ENCODE results near the gene TEN1.

Gene TEN1

DNA sequence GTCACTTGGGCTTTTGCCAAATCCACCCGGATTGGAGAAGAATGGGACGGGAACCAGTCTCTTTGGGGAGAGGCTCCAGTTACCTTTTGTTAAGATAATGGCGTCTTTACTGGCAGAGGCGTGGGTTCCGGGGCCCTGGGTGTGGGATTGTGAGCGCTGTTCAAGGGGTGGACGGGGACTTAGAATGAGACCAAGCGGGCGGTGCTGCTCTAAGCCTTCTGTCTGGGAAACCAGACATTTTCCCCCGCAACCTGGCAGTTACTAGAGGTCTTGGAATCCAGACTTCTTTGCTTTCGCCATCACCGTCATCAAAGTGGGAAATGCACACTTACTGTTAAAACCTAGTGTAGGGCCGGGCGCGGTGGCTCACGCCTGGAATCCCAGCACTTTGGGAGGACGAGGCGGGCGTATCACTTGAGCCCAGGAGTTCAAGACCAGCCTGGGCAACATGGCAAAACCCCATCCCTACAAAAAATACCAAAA lies 706 bp downstream of the TEN1 start:
- no peak for DNase-seq

DNA sequence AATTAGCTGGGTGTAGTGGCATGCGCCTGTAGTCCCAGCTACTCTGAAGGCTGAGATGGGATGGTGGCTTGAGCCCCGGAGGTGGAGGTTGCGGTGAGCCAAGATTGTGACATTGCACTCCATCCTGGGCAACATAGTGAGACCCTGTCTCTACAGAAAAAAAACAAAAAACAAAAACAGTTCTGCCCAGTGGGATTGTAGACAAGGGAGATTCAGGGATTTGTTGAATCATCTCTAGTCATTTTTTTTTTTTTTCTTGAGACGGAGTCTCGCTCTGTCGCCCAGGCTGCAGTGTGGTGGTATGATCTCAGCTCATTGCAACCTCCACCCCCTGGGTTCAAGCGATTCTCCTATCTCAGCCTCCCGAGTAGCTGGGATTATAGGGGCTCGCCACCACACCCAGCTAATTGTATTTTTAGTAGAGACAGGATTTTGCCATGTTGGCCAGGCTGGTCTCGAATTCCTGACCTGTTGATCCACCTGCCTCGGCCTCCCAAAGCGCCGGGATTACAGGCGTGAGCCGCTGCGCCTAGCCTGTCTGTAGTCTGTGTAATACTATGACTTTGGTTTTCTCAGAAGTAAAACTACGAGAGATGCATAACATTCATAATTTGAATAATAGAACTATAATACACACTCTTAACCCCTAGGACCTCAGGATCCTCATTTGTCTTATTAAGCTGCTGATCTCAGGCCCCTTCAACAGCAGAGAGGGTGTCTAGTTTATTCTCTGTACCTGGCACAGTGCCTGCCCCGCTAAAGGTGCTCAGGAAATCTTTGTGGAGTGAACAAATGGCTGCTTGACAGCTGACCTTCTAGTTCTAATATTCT lies 1.4 kb downstream of the TEN1 start:
- no peak for DNase-seq

DNA sequence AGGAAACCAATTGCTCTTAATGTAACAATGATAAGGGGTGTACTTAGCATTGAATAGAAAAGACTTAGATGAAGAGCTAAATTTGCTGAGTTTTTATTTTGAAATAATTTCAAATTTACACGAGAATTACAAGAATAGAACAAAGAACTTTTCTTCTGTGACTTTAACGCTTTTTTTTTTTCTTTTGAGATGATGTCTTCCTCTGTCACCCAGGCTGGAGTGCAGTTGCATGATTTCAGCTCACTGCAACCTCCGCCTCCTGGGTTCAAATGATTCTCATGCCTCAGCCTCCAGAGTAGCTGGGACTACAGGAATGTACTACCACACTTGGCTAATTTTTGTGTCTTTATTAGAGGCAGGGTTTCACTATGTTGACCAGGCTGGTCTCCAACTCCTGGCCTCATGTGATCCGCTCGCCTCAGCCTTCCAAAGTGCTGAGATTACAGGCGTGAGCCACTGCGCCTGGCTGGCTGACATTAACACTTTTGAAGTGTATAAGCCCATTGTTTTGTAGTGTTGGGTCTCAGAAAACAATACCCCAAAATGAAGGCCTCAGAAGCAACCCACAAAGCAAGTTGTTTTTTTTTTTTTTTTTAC lies 2.1 kb downstream of the TEN1 start:
- DNase-seq = no peak

DNA sequence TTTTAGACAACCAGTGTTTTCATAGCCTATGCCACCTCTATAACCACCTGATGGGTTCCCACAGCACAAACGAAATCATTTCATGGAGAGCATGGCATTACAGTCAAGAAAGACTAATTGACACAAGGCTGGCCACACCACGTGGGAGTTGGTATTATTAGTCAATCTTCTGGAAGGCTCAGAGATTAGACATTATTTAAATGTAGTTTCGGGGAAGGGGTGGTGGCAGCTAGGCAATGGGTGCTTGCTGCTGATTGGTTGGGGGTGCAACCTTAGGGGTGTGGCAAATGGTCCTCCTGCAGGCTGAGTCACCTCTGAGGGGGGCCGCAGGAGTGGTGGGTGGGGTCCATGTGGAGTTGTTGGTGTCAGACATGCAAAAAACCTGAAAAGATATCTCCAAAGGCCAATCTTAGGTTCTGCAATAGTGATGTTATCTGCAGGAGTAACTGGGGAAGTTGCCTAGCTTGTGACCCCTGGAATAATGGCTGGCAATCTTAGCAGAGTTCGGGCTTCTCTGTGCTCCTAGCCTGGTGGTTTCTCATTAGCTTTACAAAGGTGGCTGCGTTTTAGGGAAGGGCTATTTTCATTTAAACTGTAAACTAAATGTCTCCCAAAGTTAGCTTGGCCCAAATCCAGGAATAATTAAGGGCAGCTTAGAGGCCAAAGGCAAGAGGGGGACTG lies 4.6 kb downstream of the TEN1 start:
- peak in 1 of 2 donors; percentile 5 for DNase-seq

DNA sequence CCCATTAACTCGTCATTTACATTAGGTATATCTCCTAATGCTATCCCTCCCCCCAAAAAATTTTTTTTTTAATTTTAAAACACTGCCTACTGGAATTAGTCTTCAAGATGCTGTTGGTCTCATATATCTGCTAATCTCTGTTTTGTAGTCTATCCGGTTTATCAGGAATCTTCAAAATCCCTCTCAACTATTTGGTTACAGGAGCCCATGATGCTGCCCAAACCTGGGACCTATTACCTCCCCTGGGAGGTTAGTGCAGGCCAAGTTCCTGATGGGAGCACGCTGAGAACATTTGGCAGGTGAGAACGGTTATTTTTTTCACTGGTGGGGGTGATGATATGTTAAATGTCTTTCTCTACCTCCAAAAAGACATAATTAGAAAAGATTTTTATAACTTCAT lies 6.9 kb downstream of the TEN1 start:
- no peak for DNase-seq

DNA sequence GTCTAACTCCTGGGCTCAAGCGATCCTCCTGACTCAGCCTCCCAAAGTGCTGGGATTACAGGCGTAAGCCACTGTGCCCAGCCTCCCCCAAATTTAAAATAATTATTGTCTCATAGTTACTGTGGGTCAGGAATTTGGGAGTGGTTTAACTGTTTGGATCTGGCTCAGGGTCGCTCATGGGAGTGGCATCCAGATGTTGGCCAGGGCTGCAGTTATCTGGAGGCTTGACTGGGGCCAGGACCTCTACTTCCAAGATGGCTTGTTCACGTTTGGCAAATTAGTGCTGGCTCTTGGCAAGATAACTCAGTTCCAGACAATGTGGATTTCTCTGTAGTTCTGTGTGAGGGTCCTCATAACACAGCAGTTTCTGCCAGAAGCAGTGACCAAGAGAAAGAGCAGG lies 8.0 kb downstream of the TEN1 start:
- DNase-seq = no peak

DNA sequence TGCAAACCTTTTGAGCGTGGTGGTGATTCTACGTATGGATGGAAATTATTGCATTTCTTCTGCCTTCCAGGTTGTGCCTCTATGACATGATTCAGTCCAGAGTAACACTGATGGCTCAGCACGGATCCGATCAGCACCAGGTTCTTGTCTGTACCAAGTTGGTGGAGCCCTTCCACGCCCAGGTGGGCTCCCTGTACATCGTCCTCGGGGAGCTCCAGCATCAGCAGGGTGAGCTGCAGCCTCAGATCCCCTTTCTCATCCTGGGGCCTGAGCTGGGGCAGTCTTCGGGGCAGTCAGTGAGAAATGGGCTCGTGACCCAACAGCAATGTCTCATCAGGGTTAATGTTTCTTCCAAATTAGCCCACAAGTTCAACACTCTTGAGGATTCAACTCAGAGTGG lies 12.4 kb downstream of the TEN1 start:
- DNase-seq = no peak

DNA sequence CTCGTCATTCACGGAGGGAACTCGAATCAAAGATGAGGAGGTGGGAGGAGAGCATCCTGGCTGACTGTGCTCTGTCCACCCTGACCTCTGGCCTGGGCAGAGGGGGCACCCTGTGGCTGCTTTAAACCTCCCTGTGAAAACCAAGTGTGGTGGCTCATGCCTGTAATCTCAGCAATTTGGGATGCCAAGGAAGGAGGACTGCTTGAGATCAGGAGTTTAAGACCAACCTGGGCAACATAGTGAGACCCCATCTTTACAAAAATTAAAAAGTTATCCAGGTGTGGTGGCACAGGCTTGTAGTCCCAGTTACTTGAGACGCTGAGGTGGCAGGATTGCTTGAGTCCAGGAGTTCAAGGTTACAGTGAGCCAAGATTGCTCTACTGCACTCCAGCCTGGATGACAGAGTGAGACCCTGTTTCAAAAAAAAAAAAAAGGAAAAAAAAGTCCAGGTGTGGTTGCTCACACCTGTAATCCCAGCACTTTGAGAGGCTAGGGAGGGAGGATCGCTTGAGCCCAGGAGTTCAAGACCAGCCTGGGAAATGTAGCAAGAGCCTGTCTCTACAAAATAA lies 15.8 kb downstream of the TEN1 start:
- DNase-seq = no peak

DNA sequence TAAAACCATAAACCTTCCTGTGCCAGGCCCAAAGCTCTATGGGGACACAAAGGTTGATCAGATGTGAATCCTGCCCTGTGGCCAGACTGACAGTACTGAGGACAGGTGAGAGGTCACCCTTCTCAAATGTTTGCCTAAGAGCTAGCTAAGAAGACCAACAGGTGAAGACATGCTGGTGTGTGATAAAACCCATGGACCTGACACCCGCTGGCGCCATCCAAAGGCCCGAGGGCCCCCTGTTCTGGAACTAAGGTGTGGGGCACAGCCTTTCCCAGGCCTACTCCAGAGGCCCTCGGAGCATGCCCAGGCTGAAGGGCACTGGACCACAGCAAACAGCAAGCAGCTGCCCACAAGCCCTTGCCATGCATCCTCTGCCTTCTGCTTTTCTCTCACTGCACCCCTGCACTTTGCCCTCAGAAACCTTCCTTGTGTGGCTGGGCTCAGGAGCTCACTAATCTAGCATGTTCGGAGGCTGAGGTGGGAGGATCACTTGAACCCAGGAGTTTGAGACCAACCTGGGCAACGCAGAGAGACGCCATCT lies 16.4 kb downstream of the TEN1 start:
- DNase-seq = no peak

DNA sequence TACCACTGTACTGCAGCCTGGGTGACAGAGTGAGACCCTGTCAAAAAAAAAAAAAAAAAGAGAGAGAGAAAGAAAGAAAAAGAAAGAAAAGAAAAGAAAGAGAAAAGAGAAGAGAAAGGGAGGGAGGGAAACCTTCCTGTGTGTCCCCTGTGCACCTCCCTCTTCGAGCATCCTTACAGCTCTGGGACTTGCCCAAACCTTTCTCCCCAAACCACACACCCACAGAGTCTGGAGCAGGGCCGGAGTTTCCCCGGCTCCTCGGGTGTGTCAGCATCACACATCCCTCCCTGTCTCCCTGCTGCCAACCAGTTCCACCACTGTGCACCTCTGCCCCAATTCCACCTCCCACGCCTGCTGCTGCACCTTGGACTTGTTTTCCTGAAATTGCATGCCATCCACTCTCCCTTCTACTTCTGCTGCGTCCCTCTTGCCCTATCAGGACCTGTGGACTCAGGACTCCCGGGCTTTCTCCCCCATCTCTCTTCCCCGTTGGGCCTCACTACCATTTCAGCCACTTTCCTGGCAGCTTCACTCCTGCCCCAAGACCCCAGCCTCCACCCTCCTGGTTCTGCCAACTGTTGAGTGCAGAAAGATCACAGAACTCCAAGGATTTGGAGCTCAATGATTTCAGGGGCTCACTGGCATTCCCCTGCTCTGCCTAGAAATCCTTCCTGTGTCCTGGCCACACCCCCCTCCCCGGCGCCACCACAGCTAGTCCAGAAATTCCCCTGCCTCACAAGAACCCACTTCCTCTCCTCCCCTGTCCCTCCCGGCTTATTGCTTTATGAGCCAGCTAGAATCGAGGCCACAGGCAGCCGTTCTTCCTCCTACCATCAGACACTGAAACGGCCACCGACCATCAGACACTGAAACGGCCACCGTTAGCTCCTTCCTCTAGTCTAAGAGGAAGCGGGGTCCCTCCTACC lies 17.9 kb downstream of the TEN1 start:
- peak; percentile 27 to 62 for DNase-seq

DNA sequence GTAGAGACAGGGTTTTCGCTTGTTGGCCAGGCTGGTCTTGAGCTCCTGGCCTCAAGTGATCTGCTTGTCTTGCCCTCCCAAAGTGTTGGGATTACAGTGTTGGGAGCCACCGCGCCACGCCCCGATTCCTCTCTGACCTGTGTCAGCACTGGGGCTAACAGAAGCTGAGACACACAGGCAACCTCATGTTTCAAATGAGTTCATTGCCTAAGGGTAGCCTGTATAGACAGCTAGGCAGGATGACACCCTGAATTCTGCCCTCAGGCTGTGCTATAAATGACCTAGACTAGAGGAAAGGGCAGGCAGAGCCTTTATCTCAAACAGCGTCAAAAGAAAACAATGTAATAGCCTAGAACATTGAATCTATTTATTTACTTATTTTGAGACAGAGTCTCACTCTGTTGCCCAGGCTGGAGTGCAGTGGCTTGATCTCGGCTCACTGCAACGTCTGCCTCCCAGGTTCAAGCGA lies 19.3 kb downstream of the TEN1 start:
- no peak for DNase-seq

DNA sequence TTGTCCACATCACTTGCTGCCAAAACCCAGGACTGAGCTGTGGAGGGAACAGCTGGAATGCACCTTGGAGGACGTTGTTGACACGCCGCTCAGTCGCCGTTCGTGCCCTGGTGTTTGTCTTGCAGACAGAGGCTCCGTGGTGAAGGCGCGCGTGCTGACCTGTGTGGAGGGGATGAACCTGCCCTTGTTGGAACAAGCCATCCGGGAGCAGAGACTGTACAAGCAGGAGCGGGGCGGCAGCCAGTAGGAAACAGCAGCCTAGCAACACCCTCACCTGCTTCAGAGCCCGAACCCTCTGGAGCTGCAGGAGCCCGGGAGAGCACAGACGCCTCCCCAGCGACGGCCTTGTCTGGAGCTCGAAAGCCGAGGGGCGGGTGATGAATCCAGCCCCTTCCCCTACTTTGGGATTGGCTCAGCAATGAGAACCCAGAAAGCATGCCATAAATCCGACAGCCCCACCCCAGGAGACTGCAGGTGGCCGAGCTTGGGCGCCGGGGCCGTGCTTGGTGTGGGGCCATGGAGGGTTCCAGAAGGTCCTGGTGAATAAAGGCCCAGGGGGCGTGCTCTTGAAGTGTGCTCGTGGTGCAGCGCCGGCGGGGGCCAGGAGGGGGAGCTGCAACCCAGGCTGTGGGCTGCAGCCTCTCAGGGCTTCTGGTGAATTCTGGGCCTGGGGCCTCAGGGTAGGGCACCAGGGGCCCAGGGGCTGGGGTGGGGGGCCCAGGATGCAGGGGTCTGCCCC lies 21.1 kb downstream of the TEN1 start:
- DNase-seq = peak; percentile 24 to 41

DNA sequence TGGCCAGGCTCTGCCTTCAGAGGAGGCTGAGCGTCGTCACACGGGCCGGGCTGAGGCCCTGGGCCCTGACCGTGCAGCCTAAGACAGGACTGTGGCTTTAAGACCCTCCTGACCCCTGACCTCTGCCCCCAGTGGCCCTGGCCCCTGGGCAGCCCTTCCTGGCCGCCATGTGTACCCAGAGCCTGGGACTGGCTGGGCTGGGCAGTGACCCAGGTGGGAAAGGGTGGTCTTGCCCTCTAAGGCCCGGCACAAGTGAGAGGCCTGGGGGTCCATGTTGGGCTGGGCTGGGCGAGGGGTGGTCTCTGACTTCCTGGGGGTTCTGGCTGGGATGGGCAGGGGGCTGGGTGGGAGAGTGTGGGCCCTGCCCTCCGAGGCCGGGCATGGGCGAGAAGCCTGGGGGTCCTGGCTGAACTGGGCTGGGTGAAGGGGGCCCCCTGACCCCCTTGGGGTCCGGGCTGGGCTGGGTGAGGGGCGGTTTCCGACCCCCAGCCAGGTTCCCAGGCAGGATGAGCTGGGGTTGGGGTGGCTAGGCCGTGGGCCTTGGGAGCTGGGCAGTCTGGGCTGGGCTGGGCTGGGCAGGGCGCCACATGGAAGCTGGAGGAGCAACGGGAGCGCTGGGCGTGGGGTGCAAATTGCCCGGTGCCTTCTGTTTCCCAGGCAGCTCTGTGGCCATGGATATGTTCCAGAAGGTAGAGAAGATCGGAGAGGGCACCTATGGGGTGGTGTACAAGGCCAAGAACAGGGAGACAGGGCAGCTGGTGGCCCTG lies 21.9 kb downstream of the TEN1 start, which contains the start of gene CDK3:
TSS of gene CDK3 (plus strand) at position 101 of the 767 bp plus-strand sequence. CDS start at position 672, 571 bp downstream.
- no peak for DNase-seq

DNA sequence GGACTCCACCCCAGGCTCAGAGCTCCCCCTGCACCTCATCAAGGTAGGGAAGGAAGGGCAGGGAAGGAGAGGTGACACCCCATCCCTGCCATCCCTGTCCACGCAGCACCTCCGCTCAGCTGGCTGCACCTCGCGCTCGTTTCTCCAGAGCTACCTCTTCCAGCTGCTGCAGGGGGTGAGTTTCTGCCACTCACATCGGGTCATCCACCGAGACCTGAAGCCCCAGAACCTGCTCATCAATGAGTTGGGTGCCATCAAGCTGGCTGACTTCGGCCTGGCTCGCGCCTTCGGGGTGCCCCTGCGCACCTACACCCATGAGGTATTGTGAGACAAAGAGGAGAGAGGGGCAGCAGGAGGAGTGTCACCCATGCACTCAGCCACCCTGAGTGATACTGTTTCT lies 23.1 kb downstream of the TEN1 start:
- no peak for DNase-seq

DNA sequence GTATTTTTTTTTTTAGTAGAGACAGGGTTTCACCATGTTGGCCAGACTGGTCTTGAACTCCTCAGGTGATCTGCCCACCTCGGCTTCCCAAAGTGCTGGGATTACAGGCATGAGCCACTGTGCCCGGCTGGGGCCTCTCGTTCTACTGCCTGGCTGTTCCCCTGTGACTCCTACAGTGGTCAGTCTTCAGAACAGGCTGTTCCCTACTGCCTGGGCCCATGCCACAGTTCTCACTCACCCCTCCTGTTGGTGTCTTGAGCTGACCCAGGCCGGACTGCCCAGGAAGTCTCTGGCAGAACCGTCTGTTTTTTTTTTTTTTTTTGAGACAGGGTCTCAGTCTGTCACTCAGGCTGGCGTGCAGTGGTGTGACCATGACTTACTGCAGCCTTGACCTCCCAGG lies 24.9 kb downstream of the TEN1 start:
- no peak for DNase-seq

DNA sequence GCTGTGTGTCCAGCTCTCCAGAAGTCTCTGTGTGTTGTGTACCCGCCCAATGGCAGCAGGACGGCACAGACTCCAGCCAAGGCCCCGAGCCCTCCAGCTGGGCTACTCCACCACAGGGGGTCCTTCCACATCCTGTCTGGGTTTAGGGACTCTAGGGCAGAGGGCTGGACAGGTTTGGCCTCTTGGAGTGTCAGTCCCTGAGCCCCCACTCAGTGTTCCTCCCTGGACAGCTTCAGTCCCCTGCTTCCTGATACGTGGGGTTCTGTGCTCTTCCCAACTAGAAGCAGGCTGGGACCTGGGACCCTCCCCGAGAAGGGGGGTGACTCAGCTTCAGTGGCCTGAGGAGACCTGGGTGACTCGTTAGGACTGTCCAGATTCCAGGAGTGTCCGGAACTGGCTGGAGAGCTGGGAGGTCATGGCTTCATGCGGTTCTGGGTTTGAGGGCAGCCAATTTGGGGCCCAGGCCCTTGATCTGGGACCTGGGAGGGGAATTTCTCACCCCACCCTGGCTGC lies 25.8 kb downstream of the TEN1 start:
- DNase-seq = no peak

DNA sequence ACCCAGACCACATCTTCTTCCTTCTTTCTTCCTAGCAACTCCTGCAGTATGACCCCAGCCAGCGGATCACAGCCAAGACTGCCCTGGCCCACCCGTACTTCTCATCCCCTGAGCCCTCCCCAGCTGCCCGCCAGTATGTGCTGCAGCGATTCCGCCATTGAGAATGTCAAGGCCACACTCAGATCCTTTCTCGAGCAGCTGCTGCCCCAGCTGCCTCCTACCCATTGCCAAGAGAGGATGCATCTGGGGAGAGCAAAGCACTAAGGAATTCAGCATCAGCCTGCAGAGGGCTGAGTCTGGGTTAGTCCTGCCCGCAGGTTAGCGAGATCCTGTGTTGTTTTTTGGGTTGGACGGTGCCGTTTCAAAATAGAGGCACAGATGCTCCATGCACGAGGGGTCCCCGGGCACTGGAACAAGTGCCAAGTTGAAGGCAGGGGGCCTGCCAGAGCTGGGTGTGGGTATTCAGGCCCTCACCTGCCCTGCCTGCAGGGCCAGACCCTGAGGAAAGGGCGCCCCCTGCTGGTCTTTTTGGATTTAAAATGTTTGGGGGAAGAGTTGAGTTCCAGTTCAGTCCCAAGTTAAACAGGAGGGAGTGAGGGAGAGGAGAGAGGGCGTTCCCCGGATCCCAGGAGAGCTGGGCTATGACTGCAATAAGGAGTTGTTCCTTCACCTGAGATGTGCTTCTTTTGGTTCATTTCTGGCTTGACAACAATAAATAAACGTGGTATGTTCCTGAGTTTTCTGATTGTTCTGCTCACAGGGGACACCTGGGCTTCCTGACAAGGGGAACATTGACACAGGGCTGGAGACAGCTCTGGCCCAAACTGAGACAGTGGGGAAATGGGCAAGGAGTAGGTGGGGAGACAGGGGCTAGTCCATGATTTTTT lies 26.5 kb downstream of the TEN1 start:
- DNase-seq = peak; percentile 33 to 51

DNA sequence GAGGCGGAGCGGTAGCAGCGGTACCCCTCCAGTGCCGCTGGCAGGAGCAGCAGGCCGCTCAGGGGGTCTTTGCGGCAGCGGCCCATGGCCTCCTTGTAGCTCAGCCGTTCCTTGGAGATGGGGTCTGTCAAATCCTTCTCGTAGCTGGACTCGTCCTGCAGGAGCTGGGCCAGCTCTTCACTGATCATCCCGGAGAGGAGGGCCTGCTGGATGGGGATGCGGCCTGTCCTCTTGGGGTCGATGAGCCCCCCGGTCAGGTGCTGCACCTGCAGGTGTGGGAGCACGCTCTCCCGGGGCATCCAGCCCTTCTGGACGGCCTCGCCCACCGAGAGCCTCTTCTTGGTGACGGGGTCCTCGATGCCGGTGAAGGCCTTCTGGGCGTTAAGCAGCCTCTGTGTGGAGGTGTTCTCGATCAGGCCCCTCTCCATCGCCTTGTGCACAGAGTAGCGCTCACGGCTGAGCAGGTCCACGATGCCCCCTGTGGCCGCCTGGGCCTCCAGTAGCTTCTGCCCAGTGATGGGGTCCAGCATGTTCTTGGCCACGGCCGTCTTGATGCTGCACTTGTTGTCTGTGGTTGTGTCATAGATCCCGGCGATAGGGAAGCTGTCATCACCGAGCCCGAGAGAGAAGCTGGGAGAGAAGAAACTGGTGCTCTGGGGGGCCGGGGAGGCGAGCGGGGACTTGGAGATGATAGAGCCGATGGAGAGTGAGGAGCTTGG lies 28.2 kb downstream of the TEN1 start:
- DNase-seq = no peak

DNA sequence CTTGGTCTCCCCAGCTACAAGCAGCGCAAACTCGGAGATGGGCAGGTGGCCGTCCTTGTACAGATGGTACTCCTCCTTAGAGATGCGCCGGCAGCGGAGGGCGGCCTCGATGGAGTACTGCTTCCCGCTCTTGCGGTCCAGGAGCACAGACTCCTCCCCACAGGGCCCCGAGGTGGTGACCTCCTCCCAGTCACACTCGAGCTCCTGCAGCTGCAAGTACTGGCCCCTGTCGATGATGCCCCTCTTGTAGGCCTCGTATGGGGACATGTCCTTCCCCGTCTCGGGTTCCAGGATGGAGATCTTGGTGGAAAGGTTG lies 28.8 kb downstream of the TEN1 start:
- no peak for DNase-seq
